Brain microvascular endothelial cell (primary cell): ENCODE results near the gene ZNF335.
A peak's percentile ranks its signal among the peaks of the same experiment; 100 is the strongest.
"Not testable (repeated sequence)": the region's sequence is repeated elsewhere in the genome, so short reads cannot be mapped to it uniquely, and the experiment has no call there.

Experiments
- DNase-seq: peaks from one replicate; pipeline ENCODE4 v3.0.0-alpha.2; 2020
- H3K27ac ChIP-seq: fragments of 250-450 bp; sonication (Bioruptor Pico); 2 replicates; pipeline ENCODE4 v1.5.1; 2020; ENCODE audit warnings: mild to moderate bottlenecking, moderate library complexity
- H3K27me3 ChIP-seq: fragments of 250-450 bp; sonication (Bioruptor Pico); replicated peaks from 2 replicates; pipeline ENCODE4 v1.5.1; 2020; ENCODE audit warnings: mild to moderate bottlenecking
- H3K36me3 ChIP-seq: fragments of 250-450 bp; sonication (Bioruptor Pico); replicated peaks from 2 replicates; pipeline ENCODE4 v1.5.1; 2020; ENCODE audit warnings: mild to moderate bottlenecking
- H3K4me3 ChIP-seq: 2 replicates; pipeline ENCODE4 v1.5.1; 2011; ENCODE audit warnings: low read depth, mild to moderate bottlenecking, control low read depth, low read length, moderate library complexity
- in situ Hi-C: cut with HindIII; loops from 2 replicates; pipeline ENCODE4 v1.10.0; 2017; ENCODE audit warnings: low sequenced_read_pairs, low pct_ligation_motif_present
- TF ChIP-seq, protein P1 (sequence below): IDR thresholded peaks from 2 replicates; pipeline ENCODE4 v1.5.1; 2011; ENCODE audit warnings: low read depth, mild to moderate bottlenecking, moderate library complexity, low read length, control low read depth, inconsistent platforms; ENCODE audit errors: missing control alignments

ZNF335 gene

DNA sequence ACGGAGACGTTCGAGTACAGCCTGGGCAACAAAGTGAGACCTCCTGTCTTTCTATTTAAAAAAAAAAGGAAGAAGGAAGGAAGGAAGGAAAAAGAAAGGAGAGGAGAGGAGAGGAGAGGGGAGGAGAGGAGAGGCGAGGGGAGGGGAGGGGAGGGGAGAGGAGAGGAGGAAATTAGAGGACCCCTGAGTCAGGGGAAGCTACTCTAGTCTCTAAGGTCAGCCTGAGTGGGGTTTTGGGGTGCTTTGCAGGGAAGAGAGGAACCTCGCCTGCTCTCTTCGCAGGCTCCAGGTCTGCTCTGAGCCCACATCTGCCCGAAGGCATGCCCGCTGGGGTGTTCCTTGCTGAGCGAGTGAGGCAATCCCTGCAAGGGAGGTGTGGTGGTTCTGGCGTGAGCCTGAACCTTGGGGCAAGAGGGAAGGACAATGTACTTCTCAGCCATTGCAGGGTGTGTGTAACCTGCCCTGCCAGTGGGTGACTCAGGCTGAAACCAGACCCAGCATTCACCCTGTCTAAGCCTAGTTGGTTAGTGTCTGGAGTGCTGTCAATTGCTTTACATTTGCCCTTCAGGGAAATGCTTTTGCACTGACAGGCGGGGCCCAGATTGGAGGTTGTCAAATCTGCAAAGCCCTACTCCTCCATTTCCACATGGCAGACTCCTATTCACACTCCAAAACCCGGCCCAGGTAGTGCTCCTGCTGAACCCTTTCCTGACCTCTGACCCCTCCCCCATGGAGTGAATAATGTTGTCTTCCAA is 21.4 kb upstream of the ZNF335 start:
- Histone ChIP-seq H3K27me3 (no peaks in the 10 kb centered on the region), H3K36me3 (no peaks in the 10 kb centered on the region), H3K4me3 (no peak overlapping the region), H3K27ac (no peak overlapping the region)
- DNase-seq = peak; percentile 20
- TF ChIP-seq, protein P1, sequence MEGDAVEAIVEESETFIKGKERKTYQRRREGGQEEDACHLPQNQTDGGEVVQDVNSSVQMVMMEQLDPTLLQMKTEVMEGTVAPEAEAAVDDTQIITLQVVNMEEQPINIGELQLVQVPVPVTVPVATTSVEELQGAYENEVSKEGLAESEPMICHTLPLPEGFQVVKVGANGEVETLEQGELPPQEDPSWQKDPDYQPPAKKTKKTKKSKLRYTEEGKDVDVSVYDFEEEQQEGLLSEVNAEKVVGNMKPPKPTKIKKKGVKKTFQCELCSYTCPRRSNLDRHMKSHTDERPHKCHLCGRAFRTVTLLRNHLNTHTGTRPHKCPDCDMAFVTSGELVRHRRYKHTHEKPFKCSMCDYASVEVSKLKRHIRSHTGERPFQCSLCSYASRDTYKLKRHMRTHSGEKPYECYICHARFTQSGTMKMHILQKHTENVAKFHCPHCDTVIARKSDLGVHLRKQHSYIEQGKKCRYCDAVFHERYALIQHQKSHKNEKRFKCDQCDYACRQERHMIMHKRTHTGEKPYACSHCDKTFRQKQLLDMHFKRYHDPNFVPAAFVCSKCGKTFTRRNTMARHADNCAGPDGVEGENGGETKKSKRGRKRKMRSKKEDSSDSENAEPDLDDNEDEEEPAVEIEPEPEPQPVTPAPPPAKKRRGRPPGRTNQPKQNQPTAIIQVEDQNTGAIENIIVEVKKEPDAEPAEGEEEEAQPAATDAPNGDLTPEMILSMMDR = no peak
- in situ Hi-C loops = no loop called here

DNA sequence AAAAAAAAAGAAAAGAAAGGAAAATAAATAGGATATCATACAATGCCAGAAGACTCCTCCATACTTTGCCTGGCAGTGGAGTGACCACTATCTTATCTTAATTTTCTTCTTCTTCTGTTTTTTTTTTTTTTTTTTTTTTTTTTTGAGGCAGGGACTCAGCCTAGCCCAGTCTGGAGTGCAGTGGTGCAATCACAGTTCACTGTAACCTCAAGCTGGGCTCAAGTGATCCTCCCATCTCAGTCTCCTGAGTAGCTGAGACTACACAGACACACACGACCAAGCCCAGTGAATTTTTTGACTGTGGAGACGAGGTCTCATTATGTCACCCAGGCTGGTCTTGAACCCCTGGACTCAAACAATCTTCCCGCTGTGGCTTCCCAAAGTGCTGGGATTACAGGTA is 19.6 kb upstream of the ZNF335 start:
- DNase-seq = no peak
- TF ChIP-seq, protein P1 = no peak
- Histone ChIP-seq H3K27me3 (no peaks in the 10 kb centered on the region), H3K27ac (no peak overlapping the region), H3K4me3 (no peak overlapping the region), H3K36me3 (no peaks in the 10 kb centered on the region)
- in situ Hi-C loops = no loop called here

DNA sequence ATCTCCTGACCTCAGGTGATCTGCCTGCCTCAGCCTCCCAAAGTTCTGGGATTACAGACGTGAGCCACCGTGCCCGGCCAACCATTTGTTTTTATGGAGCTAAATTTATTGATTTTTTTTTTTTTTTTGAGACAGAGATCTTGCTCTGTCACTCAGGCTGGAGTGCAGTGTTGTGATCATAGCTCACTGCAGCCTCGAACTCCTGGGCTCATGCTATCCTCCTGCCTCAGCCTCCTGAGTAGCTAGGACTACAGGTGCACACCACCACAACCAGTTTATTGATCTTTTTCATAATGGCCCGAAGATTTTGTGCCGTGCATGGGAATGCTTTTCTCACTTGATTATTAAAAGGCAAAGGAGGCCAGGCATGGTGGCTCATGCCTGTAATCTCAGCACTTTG is 16.8 kb upstream of the ZNF335 start:
- H3K27me3 ChIP-seq, in situ Hi-C loops, H3K36me3 ChIP-seq, H3K4me3 ChIP-seq, H3K27ac ChIP-seq, DNase-seq: not testable (repeated sequence)

DNA sequence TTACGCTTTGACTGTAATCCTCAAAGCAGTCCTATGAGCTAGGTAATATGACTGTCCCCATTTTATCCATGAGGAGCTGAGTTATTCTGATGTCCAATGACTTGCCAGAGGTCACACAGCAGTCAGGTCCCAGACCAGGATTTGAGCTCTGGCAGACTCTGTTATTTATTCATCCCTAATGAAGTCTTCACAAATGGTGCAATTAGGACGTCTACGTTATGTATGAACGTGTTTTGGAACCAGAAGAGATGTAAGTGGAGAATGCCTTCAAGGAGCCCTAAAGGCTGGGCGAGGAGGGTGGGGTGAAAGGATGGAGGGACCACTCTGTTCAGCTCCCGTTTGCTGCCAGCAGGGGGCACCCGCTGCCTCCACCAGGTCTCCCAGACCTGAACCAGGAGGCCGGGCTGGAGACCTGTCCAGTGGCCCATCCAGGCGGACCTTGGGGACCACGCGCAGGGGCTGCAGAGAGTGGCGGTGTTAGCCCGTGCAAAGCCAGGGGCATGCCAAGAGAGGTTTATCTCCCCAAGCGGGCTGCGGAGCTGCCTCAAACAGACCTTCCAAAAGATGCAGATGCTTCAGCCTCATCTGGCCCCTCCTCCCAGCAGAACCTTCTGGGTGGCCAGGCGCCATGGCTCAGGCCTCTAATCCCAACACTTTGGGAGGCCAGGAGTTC is 15.2 kb upstream of the ZNF335 start:
- in situ Hi-C loops = no loop called here
- H3K27ac ChIP-seq = no peak overlapping the region
- TF ChIP-seq, protein P1 = peak; percentile 96
- no peak overlapping the region for H3K4me3 ChIP-seq
- H3K27me3 ChIP-seq = no peaks in the 10 kb centered on the region
- no peaks in the 10 kb centered on the region for H3K36me3 ChIP-seq
- peak; percentile 49 for DNase-seq

DNA sequence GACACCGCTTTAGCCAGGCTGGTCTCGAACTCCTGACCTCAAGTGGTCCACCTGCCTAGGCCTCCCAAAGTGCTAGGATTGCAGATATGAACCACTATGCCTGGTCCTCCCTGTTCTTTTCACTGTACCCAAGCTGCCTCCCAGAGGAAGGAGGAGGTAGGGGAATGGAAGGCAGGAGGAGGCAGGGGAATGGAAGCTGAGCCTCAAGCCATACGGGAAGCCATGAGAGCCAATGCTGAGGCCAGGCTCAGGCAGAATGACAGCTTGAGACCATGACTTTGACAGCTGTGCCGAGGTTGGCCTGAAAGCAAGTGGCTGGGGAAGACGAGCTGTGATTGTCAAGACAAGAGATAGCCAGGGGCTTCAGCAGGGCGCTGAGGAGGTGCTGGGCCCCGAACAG is 13.6 kb upstream of the ZNF335 start:
- Histone ChIP-seq H3K27ac (no peak overlapping the region), H3K4me3 (no peak overlapping the region), H3K27me3 (no peaks in the 10 kb centered on the region), H3K36me3 (no peaks in the 10 kb centered on the region)
- in situ Hi-C loops = no loop called here
- TF ChIP-seq, protein P1 = peak; percentile 33
- no peak for DNase-seq

DNA sequence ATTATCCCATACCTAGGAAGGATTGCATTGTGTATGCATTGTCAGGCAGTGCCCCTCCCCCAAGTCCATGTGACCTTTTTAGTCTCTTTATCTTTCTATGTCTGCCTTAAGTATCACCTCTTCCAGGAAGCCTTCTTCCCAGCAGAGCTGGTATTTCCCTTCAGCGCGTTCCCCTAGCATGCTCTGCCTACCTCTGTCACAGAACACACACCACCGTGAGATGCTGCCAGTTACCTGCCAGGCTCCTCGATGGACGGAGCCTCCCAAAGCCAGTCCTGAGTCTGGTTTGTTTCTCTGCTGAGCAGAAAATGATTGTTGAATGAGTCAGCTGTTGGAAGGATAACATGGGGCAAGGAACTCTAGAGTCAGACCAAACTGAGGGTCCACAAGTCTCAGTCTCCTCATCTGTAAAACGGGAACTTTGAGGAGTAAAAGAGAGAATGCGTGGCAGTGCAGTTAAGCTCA is 11.3 kb upstream of the ZNF335 start:
- Histone ChIP-seq H3K4me3 (no peak overlapping the region), H3K27ac (no peak overlapping the region), H3K27me3 (no peaks in the 10 kb centered on the region), H3K36me3 (no peaks in the 10 kb centered on the region)
- TF ChIP-seq, protein P1 = no peak
- no peak for DNase-seq
- in situ Hi-C loops = no loop called here
